Measurements from ENCODE around the gene SCN5A.
A peak's percentile ranks its signal among the peaks of the same experiment; 100 is the strongest.

Gene SCN5A

DNA sequence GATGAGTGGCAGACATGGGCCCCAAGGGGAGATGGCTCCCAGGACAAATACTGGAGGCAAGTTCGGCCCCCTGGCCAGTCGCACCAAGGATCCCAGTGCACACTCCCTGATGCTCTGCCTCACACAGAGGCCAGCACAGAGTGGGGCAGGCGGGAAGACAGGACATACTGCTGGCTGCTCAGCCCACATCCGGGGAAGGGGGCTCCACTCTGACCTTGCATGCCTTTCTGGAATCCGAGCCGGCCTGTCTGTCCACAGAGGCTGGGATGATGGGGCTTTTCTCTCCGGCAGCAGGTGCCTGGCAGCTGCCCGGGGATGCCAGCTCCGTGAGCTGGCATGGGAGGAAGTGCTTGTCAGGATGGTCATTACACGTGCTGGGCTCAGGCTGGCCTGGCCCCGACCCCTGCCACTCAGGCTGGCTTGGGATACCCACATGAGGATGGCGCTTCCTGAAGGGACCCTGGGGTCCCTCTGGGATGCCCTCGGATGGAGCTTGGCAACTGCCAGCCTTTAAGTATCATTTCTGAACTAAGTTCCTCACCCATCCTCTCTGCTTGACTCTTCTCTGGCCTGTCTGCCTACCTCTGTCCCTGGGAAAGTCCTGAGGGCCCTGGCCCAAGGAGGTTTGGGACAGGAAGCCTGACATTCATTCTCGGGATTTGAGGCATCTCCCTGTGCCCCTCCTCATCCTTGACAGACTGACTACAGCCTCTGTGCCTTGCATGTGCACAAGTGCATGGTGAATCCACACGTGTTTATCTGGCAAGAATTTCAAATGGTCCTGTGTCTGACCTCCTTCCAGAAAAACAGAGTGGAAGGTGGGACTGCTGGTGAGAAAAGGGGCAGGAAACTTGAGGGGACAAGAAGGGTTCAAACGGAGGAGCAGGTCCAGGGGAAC lies 106.8 kb downstream of the SCN5A start:
- no peak for FAIRE-seq
- no peak for DNase-seq (ENCODE audit: insufficient read length, low spot score)
- TF ChIP-seq, protein P1, sequence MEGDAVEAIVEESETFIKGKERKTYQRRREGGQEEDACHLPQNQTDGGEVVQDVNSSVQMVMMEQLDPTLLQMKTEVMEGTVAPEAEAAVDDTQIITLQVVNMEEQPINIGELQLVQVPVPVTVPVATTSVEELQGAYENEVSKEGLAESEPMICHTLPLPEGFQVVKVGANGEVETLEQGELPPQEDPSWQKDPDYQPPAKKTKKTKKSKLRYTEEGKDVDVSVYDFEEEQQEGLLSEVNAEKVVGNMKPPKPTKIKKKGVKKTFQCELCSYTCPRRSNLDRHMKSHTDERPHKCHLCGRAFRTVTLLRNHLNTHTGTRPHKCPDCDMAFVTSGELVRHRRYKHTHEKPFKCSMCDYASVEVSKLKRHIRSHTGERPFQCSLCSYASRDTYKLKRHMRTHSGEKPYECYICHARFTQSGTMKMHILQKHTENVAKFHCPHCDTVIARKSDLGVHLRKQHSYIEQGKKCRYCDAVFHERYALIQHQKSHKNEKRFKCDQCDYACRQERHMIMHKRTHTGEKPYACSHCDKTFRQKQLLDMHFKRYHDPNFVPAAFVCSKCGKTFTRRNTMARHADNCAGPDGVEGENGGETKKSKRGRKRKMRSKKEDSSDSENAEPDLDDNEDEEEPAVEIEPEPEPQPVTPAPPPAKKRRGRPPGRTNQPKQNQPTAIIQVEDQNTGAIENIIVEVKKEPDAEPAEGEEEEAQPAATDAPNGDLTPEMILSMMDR (IDR thresholded peaks at IDR 0.05; ENCODE audit: insufficient read depth, missing control alignments), result no peak

DNA sequence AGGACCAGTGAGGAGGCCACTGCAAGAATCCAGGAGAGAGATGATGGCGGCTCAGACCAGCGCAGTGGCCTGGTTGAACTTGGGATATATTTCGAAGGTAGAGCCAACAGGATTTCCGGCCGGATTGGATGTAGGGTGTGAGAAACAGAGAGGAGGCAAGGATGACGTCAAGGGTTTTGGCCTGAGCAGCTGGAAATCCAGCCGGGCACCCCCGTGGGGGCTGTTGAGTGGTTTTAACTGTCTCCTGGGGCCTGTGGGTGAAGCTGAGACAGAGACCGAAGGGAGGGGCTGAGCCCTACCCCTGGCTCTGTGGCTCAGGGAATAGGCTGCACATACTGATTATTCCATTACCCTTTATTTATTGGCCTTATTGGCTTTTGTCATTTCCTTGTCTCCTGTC lies 107.7 kb downstream of the SCN5A start:
- TF ChIP-seq, protein P1 (IDR thresholded peaks at IDR 0.05; ENCODE audit: insufficient read depth, missing control alignments), result no peak
- no peak for FAIRE-seq

DNA sequence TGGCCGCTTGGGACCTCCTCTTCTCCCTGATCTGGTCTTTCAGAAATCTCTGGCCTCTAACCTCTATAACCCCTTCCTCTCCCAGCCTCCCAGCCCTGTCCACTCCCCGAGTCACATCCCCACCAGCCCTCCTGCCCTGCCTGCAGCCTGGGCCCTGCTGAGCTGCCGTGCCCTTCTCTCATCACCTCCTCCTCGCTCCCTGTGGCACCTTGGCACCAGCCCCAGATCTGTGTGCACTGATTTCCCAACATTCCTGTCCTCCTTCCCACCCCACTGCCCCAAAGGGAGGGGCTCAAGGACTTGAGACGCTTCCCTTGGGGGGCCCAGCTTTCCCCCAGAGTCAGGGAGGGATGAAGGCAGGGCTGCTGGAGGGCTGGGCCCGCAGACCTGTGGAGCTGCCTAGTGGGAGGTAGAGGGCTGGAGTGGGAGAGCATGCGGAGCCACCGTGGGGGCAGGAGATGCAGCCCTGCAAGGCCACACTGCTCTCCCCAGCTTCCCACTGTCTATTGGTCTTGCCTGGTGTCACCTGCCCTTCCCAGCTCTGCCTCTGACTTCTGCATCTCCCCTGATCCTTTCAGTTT lies 110.6 kb downstream of the SCN5A start:
- DNase-seq (ENCODE audit: insufficient read length, low spot score), result no peak
- TF ChIP-seq, protein P1 (IDR thresholded peaks at IDR 0.05; ENCODE audit: insufficient read depth, missing control alignments), result no peak
- FAIRE-seq, result no peak

More for the DNA sequence above, 107.7 kb downstream of the SCN5A start:
- peak; percentile 35 for DNase-seq (ENCODE audit: insufficient read length, low spot score)

DNA sequence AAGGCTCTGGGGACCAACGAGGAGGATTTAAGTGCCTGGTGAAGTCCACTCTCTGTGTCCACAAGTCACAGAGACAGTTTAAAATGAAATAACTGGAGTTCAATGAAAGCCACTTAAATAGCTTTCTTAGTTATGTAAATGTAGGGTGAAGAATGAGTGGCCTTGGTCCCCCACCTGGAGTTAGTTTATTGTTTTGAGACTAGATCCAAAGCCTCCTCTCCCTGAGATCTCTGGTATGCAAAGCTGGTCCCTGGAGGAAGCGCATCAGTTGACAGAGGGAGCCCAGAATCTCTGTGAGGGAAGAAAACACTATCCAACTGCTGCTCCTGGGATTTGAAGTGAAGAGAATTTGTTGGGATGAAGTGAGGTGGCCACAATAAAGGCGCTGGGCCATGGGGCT lies 112.8 kb downstream of the SCN5A start:
- no peak for DNase-seq (ENCODE audit: insufficient read length, low spot score)
- no peak for FAIRE-seq
- TF ChIP-seq, protein P1 (IDR thresholded peaks at IDR 0.05; ENCODE audit: insufficient read depth, missing control alignments), result no peak

DNA sequence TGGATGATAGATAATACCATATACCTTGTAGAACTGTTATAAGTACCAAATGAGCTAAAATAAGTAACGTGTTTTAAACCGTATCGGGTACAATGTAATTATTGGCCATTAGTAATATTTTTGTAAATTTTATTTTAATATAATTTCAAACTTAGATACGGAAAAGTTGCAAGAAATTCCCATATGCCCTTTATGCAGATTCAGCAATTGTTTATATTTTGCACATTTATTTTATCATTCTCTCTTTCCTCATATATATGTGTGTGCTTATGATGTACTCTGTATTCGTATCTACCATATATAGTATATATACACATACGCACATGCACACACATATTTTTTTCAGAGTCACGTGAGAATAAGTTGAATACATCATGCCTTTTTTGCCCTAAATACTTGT lies 114.9 kb downstream of the SCN5A start:
- TF ChIP-seq, protein P1 (IDR thresholded peaks at IDR 0.05; ENCODE audit: insufficient read depth, missing control alignments), result no peak
- FAIRE-seq (no peak), DNase-seq (ENCODE audit: insufficient read length, low spot score) (no peak)

DNA sequence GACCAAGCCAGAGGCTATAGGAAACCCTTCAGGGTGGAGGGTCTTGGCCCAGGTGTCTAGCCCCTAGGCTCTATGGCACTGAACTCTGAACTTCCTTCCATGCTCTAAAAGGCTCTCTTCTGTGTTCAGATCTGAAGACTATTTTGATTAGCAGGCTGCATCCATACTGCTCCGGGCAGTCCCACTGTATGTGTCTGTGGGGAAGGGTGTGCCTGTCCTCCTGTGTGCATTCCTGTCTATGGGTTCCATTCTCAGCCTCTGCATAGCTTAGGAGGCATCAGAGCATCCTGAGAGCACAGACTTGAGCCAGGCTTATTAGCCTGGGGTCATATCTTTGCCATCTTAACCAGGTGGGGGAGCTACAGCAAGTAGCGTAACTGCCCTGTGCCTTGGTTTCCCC lies 115.3 kb downstream of the SCN5A start:
- TF ChIP-seq, protein P1 (IDR thresholded peaks at IDR 0.05; ENCODE audit: insufficient read depth, missing control alignments), result no peak
- FAIRE-seq, result no peak
- DNase-seq (ENCODE audit: insufficient read length, low spot score), result no peak

Data from D721Med (cell line).